AG10803 (cell line): ENCODE data around the gene ODC1.

Experiments
- DNase-seq: peaks from one replicate; pipeline ENCODE4 v3.0.0; 2010; ENCODE audit warnings: low read depth
- H3K4me3 ChIP-seq: 2 replicates; pipeline ENCODE4 v1.5.1; 2011; ENCODE audit warnings: mild to moderate bottlenecking, low read length, control low read depth
- TF ChIP-seq, protein P1 (sequence below): conservative IDR thresholded peaks from 2 replicates; pipeline ENCODE4 v1.5.1; 2011; ENCODE audit warnings: mild to moderate bottlenecking, low read length, control low read depth, inconsistent platforms

The ODC1 gene

GRCh38 chr2:10452312-10452711 is 4.2 kb upstream of the ODC1 start:
- TF ChIP-seq, protein P1, sequence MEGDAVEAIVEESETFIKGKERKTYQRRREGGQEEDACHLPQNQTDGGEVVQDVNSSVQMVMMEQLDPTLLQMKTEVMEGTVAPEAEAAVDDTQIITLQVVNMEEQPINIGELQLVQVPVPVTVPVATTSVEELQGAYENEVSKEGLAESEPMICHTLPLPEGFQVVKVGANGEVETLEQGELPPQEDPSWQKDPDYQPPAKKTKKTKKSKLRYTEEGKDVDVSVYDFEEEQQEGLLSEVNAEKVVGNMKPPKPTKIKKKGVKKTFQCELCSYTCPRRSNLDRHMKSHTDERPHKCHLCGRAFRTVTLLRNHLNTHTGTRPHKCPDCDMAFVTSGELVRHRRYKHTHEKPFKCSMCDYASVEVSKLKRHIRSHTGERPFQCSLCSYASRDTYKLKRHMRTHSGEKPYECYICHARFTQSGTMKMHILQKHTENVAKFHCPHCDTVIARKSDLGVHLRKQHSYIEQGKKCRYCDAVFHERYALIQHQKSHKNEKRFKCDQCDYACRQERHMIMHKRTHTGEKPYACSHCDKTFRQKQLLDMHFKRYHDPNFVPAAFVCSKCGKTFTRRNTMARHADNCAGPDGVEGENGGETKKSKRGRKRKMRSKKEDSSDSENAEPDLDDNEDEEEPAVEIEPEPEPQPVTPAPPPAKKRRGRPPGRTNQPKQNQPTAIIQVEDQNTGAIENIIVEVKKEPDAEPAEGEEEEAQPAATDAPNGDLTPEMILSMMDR: no peak
- peak; percentile 78 for DNase-seq
- H3K4me3 ChIP-seq: no peak overlapping the region

DNA sequence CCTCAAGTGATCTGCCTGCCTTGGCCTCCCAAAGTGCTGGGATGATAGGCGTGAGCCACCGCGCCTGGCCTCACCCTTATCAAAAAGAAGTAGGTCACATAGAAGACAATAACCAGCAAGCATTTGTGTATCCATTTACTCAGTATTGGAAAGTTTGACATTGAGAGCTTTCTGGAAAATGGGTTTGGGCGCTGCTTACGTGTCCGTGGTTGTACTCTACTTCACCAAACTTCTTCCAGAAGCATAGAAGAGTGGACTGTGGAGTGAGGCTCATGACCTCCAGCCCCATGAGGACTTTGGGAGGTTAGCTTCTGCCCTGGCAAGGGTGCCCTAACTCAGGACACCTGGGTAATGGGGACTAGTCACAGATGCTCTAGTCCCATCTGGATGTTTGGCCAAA is 3.7 kb upstream of the ODC1 start:
- no peak for DNase-seq
- no peak overlapping the region for H3K4me3 ChIP-seq
- TF ChIP-seq, protein P1: no peak

DNA sequence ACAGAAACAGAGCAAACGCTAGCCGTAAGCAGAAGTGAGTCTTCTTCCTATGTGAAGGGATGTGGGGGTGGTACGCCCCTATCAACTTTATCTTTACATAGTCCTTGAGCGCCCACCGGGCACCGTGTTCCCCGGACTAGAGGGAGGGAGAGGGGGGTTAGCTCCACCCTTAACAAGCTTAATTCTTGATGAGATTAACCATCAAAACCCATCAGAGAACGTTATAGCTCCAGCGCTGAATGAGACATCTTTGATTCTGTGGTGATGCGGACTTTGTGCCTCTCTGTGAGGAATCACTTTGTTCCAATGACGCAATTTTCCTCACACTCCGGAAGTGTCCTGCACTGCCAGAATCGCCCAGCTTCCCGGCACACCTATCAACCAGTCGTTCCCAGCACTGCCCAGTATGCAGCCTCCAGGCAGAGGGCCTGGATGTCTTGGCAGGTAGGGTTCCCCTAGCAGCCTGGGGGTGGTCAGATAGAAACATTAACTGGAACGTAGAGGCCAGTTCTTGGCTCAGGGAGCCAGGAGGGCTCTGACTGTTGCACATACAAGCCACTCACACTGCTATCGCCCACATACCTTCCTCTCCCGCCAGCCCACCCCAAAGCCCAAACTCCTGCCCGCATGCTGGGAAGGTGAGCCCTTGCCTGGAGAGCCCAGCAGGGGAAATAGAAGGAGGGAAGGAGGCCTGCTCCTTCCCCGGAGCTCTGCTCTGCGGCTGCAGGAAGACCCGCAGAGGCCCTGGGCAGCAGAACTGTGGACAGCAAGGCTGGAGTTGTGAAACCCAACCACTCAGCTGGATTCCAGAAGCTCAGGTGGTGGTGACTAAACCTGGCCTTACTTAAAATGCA is 1.9 kb upstream of the ODC1 start:
- DNase-seq: no peak
- TF ChIP-seq, protein P1: no peak
- peak overlapping the region; percentile 1; the same call in 1 of the 2 replicates for H3K4me3 ChIP-seq

DNA sequence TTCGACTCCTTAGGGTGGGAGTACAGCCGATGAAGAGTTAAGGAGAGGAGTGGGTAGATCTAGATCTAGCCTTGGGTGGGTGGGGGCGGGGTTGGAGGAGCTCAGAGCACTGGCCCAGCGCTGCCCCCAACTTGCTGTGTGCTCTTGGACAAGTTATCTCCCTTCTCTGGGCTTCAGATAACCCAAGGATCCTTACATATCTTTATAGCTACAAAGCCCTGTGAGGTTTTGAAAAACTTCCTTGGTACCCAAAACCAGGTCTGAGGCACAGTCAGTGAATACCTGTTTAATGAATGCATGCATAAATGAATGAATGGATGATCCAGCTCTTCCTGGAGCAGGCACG is 1.3 kb upstream of the ODC1 start:
- H3K4me3 ChIP-seq: peak overlapping the region; percentile 80
- DNase-seq: no peak
- TF ChIP-seq, protein P1: no peak

DNA sequence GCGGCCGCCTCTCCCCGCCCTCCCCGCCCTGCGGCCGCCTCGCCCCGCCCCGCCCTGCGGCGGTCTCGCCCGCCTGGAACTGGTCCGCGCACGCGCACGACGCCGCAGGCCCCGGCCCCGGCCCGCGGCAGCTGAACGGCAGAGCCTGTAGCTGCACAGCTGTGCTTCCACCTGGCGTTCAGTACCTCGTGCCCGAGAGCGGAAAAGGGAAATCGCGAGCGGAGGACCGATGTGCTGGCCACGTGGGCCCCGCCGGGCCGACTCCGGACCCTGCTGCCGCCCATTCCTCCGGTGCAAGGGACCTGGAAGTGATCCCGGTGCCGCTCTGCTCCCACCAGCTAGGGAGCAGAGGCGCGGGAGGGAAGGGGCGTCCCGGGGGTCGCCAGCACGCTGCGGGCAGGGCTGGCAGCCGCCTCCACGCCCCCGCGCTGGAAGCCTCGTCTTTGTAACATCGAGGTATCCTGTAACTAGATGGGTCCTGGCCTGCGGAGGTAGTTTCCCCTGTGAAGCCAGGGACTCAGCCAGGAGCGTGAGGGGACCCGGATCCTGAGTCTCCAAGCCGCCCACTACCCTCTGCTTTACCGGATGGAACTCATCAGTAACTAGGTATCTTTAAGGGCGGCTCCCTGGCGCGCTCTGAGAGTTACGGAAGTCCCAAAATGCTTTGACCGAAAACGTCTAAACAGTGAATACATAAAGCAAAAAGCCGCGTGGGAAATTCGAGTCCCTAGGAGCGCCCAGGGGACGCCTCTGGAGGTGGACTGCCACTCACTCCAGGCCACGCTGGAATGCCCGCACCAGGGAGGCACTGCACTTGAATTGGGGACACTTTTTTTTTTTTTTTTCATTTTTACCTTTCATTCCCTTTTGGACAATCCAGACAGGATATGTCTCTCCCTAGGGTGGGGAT is 704 bp upstream of the ODC1 start:
- DNase-seq: peak; percentile 25
- TF ChIP-seq, protein P1: peak; percentile 24
- peak overlapping the region; percentile 80 for H3K4me3 ChIP-seq

- DNase-seq: peak; percentile 33
- TF ChIP-seq, protein P1: no peak
- H3K4me3 ChIP-seq: peak overlapping the region; percentile 58
These were observed 730 bp downstream of the ODC1 start for GRCh38 chr2:10447300-10447894.
